HL-60 (cell line): Measurements from ENCODE around the gene ACAP1.

Experiments used
- CTCF ChIP-seq: IDR thresholded peaks from one replicate; pipeline ENCODE4 v1.5.1; 2011; ENCODE audit warnings: low read length, control low read depth, inconsistent platforms; ENCODE audit not compliant: insufficient read depth
- POLR2AphosphoS5 ChIP-seq: IDR thresholded peaks from 2 replicates; pipeline ENCODE4 v1.6.1; 2012; ENCODE audit warnings: low read depth
- REST ChIP-seq: IDR thresholded peaks from 2 replicates; pipeline ENCODE4 v1.6.1; 2012; ENCODE audit warnings: low read depth; ENCODE audit not compliant: insufficient replicate concordance
- SPI1 ChIP-seq: IDR thresholded peaks from 2 replicates; pipeline ENCODE4 v1.6.1; 2012; ENCODE audit warnings: low read depth, mild to moderate bottlenecking, borderline replicate concordance

- TF ChIP-seq REST (no peak), POLR2AphosphoS5 (no peak), CTCF (no peak), SPI1 (no peak)
These were observed 19.2 kb downstream of the ACAP1 start for GRCh38 chr17:7355573-7355972.
